Transverse colon (tissue), 4 donors: ENCODE data around the gene KAZN. TPM values are rescaled to one million over a fixed set of nuclear protein-coding genes. Genes with fewer than 3 reads are reported as not detected.

ENCODE experiments used
- DNase-seq: peaks from one replicate; pipeline ENCODE4 v3.0.0-alpha.2; 2019
- H3K27ac ChIP-seq, 4 donors: fragments of 200-600 bp; sonication (generic); 2 replicates each; pipeline ENCODE4 v1.5.1; 2016 to 2018; ENCODE audit warnings: inconsistent platforms in 4 of 4
- H3K27me3 ChIP-seq: fragments of 200-600 bp; sonication (generic); 2 replicates; pipeline ENCODE4 v1.5.1; 2017; ENCODE audit warnings: inconsistent platforms
- H3K36me3 ChIP-seq, 4 donors: fragments of 200-600 bp; sonication (generic); 2 replicates each; pipeline ENCODE4 v1.5.1; 2017 to 2019; ENCODE audit warnings: inconsistent platforms in 4 of 4
- H3K4me1 ChIP-seq, 4 donors: fragments of 200-600 bp; sonication (generic); 2 replicates each; pipeline ENCODE4 v1.5.1; 2017 to 2020; ENCODE audit warnings: inconsistent platforms in 4 of 4
- H3K4me3 ChIP-seq, 4 donors: fragments of 200-600 bp; sonication (generic); 1 replicate in 1 of 4; 2 replicates in 3 of 4; pipeline versions ENCODE4 v1.5.1 to v1.6.1; 2017 to 2019; ENCODE audit warnings: inconsistent platforms in 4 of 4
- H3K9me3 ChIP-seq, 2 donors: fragments of 200-600 bp; sonication (generic); 2 replicates each; pipeline ENCODE4 v1.5.1; 2017 to 2019; ENCODE audit warnings: inconsistent platforms in 2 of 2
- CTCF ChIP-seq, 5 experiments: fragments of 200-600 bp in 3 of 5; fragments of 450-650 bp in 2 of 5; sonication (generic) in 3 of 5; IDR thresholded peaks; 1 replicate in 2 of 5; 2 replicates in 3 of 5; pipeline ENCODE4 v1.5.1; 2016 to 2017; ENCODE audit warnings: antibody characterized with exemption in 5 of 5, inconsistent platforms in 3 of 5, mild to moderate bottlenecking in 2 of 5, moderate library complexity in 1 of 5
- EP300 ChIP-seq: sonication (generic); formaldehyde crosslinking; IDR thresholded peaks from one replicate; pipeline ENCODE4 v1.6.1; 2017; ENCODE audit warnings: antibody characterized with exemption, low read depth
- POLR2A ChIP-seq: fragments of 450-650 bp; IDR thresholded peaks from one replicate; pipeline ENCODE4 v1.6.1; 2016; ENCODE audit warnings: antibody characterized with exemption, mild to moderate bottlenecking, moderate library complexity
- POLR2AphosphoS5 ChIP-seq, 3 donors: sonication (generic); formaldehyde crosslinking; IDR thresholded peaks; one replicate each; pipeline ENCODE4 v1.6.1; 2016; ENCODE audit warnings: antibody characterized with exemption in 3 of 3
- WGBS, 2 donors: methylation state at CpG; one replicate each; pipeline ENCODE4 v1.1.5; 2018; ENCODE audit warnings: low coverage in 1 of 2; 5-methylcytosine and 5-hydroxymethylcytosine counted together
- in situ Hi-C, 4 donors: fragments of 200-750 bp; cut with MboI; loops; one replicate each; pipeline versions ENCODE4 v1.15.0 to v1.15.1; 2017; ENCODE audit warnings: low sequenced_read_pairs in 3 of 4, low pct_ligation_motif_present in 1 of 4, low pct_unique_long_range_greater_than_20kb in 1 of 4
- intact Hi-C: fragments of 100-400 bp; cut with DNase I; formaldehyde crosslinking; loops from one replicate; pipeline ENCODE4 v1.15.1; 2023; ENCODE audit warnings: low total_unique reads
- total RNA-seq, 4 donors: library from RNA; depleted of rRNA; stranded (reverse); fragments of >200 nt; gene quantifications; one replicate each; pipeline ENCODE4 v1.1.0, GENCODE V29; 2016

KAZN gene
- total RNA-seq, 4 donors from 2014 or later: 12.0 to 17.1 (median 16.2) TPM

GRCh38 chr1:14862114-14862771 is 263.8 kb downstream of the KAZN start:
- intact Hi-C loops: no loop called here
- Histone ChIP-seq H3K4me1 (no peaks in the 10 kb centered on the region), H3K36me3 (no peaks in the 10 kb centered on the region), H3K27me3 (no peaks in the 10 kb centered on the region), H3K9me3 (no peaks in the 10 kb centered on the region), H3K27ac (no peak overlapping the region), H3K4me3 (no peak overlapping the region)
- WGBS, 2 donors: 84 to 88% methylated on average over 3 to 13 of the region's 13 CpGs
- in situ Hi-C loops: no loop called here
- no peak for TF ChIP-seq POLR2A
- no peak for DNase-seq

- Histone ChIP-seq H3K9me3 (no peaks in the 10 kb centered on the region), H3K27ac (no peak overlapping the region), H3K4me1 (no peaks in the 10 kb centered on the region), H3K36me3 (no peaks in the 10 kb centered on the region), H3K4me3 (no peak overlapping the region), H3K27me3 (no peaks in the 10 kb centered on the region)
- in situ Hi-C loops (no loop called here), intact Hi-C loops (no loop called here)
- 87% methylated on average over 5 of the region's 5 CpGs; no CpG with 5 or more reads in 1 of the 2 donors for WGBS, 2 donors
- no peak for DNase-seq
- TF ChIP-seq POLR2A (no peak), POLR2AphosphoS5 (IDR thresholded peaks at IDR 0.05) (no peak), EP300 (no peak), CTCF (IDR thresholded peaks at IDR 0.05) (no peak)
These were observed 266.6 kb downstream of the KAZN start for GRCh38 chr1:14865106-14865505.

- Histone ChIP-seq H3K4me1 (no peaks in the 10 kb centered on the region), H3K36me3 (no peaks in the 10 kb centered on the region), H3K27me3 (no peaks in the 10 kb centered on the region), H3K4me3 (no peak overlapping the region), H3K27ac (no peak overlapping the region), H3K9me3 (no peaks in the 10 kb centered on the region)
- 74 to 93% methylated on average over 6 to 14 of the region's 14 CpGs for WGBS, 2 donors
- no peak for DNase-seq
- no peak for TF ChIP-seq POLR2AphosphoS5 (IDR thresholded peaks at IDR 0.05)
- TF ChIP-seq POLR2A: no peak
- no peak for TF ChIP-seq CTCF (IDR thresholded peaks at IDR 0.05)
- no peak for TF ChIP-seq EP300
- in situ Hi-C loops (no loop called here), intact Hi-C loops (no loop called here)
These were observed 268.6 kb downstream of the KAZN start for GRCh38 chr1:14866911-14867612.

- no peaks in the 10 kb centered on the region for H3K36me3 ChIP-seq
- in situ Hi-C loops: no loop called here
- intact Hi-C loops: no loop called here
These were observed 270.7 kb downstream of the KAZN start for GRCh38 chr1:14869187-14869586.

More at GRCh38 chr1:14869187-14869586, 270.7 kb downstream of the KAZN start:
- H3K9me3 ChIP-seq: no peaks in the 10 kb centered on the region
- TF ChIP-seq POLR2A (no peak), CTCF (IDR thresholded peaks at IDR 0.05) (no peak), POLR2AphosphoS5 (IDR thresholded peaks at IDR 0.05) (no peak), EP300 (no peak)
- 60 to 68% methylated on average over 4 of the region's 4 CpGs for WGBS, 2 donors
- no peak overlapping the region for H3K4me3 ChIP-seq
- no peak for DNase-seq
- no peak overlapping the region for H3K27ac ChIP-seq
- H3K4me1 ChIP-seq: no peaks in the 10 kb centered on the region
- no peaks in the 10 kb centered on the region for H3K27me3 ChIP-seq
